A673 (cell line): ENCODE measurements around the gene TSPAN14. TPM values are rescaled to one million over a fixed set of nuclear protein-coding genes. Genes with fewer than 3 reads are reported as not detected.

Source experiments
- BruUV-seq: library from RNA; stranded (reverse); fragments of 400-500 nt; replicated peaks from 2 replicates; lab custom pipeline; 2021; lab: Mats Ljungman, UMichigan
- CTCF ChIA-PET: fragments of 300-600 bp; sonication (Branson Sonifier 250); formaldehyde crosslinking; loops from one replicate; lab custom pipeline; 2022; ENCODE audit warnings: antibody characterized with exemption; lab: Charles Lee
- POLR2A ChIA-PET: fragments of 300-600 bp; sonication (Branson Sonifier 250); formaldehyde crosslinking; loops from one replicate; lab custom pipeline; 2022; ENCODE audit warnings: antibody characterized with exemption; ENCODE audit not compliant: low non-redundant PET; lab: Charles Lee
- DNase-seq: peaks from one replicate; pipeline ENCODE4 v3.0.0-alpha.2; 2015; ENCODE audit warnings: low spot score
- H3K27ac ChIP-seq: fragments of 200-600 bp; sonication (generic); 2 replicates; pipeline ENCODE4 v1.5.1; 2016; ENCODE audit warnings: mixed run types, low read depth, mild to moderate bottlenecking, mixed read lengths, antibody characterized with exemption, low read length; ENCODE audit not compliant: poor library complexity, severe bottlenecking
- H3K27me3 ChIP-seq: fragments of 200-600 bp; sonication (generic); replicated peaks from 2 replicates; pipeline ENCODE4 v1.6.1; 2017; ENCODE audit warnings: mixed run types, low read depth, mild to moderate bottlenecking, mixed read lengths, antibody characterized with exemption, low read length; ENCODE audit not compliant: insufficient read depth, poor library complexity
- H3K36me3 ChIP-seq: fragments of 200-600 bp; sonication (generic); 2 replicates; pipeline ENCODE4 v1.6.1; 2016; ENCODE audit warnings: mixed run types, mild to moderate bottlenecking, mixed read lengths, antibody characterized with exemption, low read length; ENCODE audit not compliant: insufficient read depth, poor library complexity, severe bottlenecking
- H3K4me1 ChIP-seq: fragments of 200-600 bp; sonication (generic); 2 replicates; pipeline ENCODE4 v1.6.1; 2017; ENCODE audit warnings: mixed run types, mild to moderate bottlenecking, mixed read lengths, antibody characterized with exemption, low read length; ENCODE audit not compliant: insufficient read depth, poor library complexity, severe bottlenecking
- H3K4me3 ChIP-seq: fragments of 200-600 bp; sonication (generic); 2 replicates; pipeline ENCODE4 v1.5.1; 2016; ENCODE audit warnings: low read depth, mixed run types, mild to moderate bottlenecking, mixed read lengths, low read length; ENCODE audit not compliant: poor library complexity, severe bottlenecking
- H3K9me3 ChIP-seq: fragments of 200-600 bp; sonication (generic); 2 replicates; pipeline ENCODE4 v1.6.1; 2016; ENCODE audit warnings: mixed run types, low read depth, mild to moderate bottlenecking, mixed read lengths, antibody characterized with exemption, low read length; ENCODE audit not compliant: poor library complexity, severe bottlenecking
- CTCF ChIP-seq: fragments of 300-800, 200-600 bp; sonication (generic); conservative IDR thresholded peaks from 2 replicates; pipeline ENCODE4 v1.5.1; 2017; ENCODE audit warnings: low read depth, mild to moderate bottlenecking, antibody characterized with exemption, low read length, moderate library complexity, mixed read lengths
- EZH2 ChIP-seq: fragments of 200-600 bp; sonication (generic); IDR thresholded peaks from 2 replicates; pipeline ENCODE4 v1.6.1; 2017; ENCODE audit warnings: borderline replicate concordance, low read depth, mild to moderate bottlenecking, mixed read lengths, antibody characterized with exemption, low read length; ENCODE audit not compliant: poor library complexity, severe bottlenecking
- intact Hi-C: fragments of 100-400 bp; cut with micrococcal nuclease; formaldehyde crosslinking; loops from one replicate; pipeline ENCODE4 v1.10.0; 2022; ENCODE audit not compliant: unreplicated experiment
- total RNA-seq: library from RNA; stranded (reverse); gene quantifications from 2 replicates; pipeline ENCODE4 v1.2.3, GENCODE V29; 2021

Gene TSPAN14
- total RNA-seq, 1 experiment from 2014 or later: 50.4 TPM

GRCh38 chr10:80535671-80536360 lies 81.7 kb downstream of the TSPAN14 start:
- intact Hi-C loops: no loop called here

GRCh38 chr10:80536361-80536835 lies 82.3 kb downstream of the TSPAN14 start:
- no peak overlapping the region for H3K4me3 ChIP-seq
- intact Hi-C loops: no loop called here
- BruUV-seq: no TSS peak
- no peaks in the 10 kb centered on the region for H3K9me3 ChIP-seq
- ChIA-PET CTCF (interaction anchor here (0.9 kb wide), 1 partner anchor 96 kb away, joined by 9 read pairs; no protein-coding TSS in a partner anchor), POLR2A (no interaction called here)
- no peaks in the 10 kb centered on the region for H3K36me3 ChIP-seq
- no peak overlapping the region for H3K27ac ChIP-seq
- TF ChIP-seq CTCF (no peak), EZH2 (no peak)
- no peak for DNase-seq
- H3K27me3 ChIP-seq: no peaks in the 10 kb centered on the region
- H3K4me1 ChIP-seq: no peaks in the 10 kb centered on the region

More at GRCh38 chr10:80535671-80536360, 81.7 kb downstream of the TSPAN14 start:
- BruUV-seq: no TSS peak
- Histone ChIP-seq H3K36me3 (no peaks in the 10 kb centered on the region), H3K9me3 (no peaks in the 10 kb centered on the region), H3K27ac (no peak overlapping the region), H3K4me3 (peak overlapping the region; percentile 26), H3K4me1 (no peaks in the 10 kb centered on the region), H3K27me3 (no peaks in the 10 kb centered on the region)
- ChIA-PET POLR2A (no interaction called here), CTCF (no interaction called here)
- peak; percentile 59 for DNase-seq
- peak; percentile 67 for TF ChIP-seq CTCF
- TF ChIP-seq EZH2: no peak

GRCh38 chr10:80537086-80537735 lies 83.1 kb downstream of the TSPAN14 start:
- no peak for DNase-seq
- no peak overlapping the region for H3K4me3 ChIP-seq
- H3K36me3 ChIP-seq: no peaks in the 10 kb centered on the region
- no peaks in the 10 kb centered on the region for H3K27me3 ChIP-seq
- POLR2A ChIA-PET: no interaction called here
- CTCF ChIA-PET: interaction anchor here (0.9 kb wide), 1 partner anchor 96 kb away, joined by 9 read pairs; no protein-coding TSS in a partner anchor
- H3K9me3 ChIP-seq: no peaks in the 10 kb centered on the region
- TF ChIP-seq CTCF (no peak), EZH2 (no peak)
- intact Hi-C loops: no loop called here
- H3K4me1 ChIP-seq: no peaks in the 10 kb centered on the region
- H3K27ac ChIP-seq: no peak overlapping the region
- no TSS peak for BruUV-seq
